Measurements from ENCODE around the gene GABRP.

The GABRP gene

DNA sequence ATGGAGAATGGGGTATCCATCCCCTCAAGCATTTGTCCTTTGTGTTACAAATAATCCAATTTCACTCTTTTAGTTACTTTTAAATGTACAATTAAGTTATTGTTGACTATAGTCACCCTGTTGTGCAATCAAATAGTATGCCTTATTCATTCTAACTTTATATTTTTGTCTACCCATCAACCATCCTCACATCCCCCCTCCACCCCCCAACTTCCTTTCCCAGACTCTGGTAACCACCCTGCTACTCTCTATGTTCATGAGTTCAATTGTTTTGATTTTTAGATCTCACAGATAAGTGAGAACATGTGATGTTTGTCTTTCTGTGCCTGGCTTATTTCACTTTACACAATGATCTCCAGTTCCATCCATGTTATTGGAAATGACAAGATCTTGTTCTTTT is 62.9 kb downstream of the GABRP start:
- DNase-seq (ENCODE audit: insufficient read length, low spot score) (no peak), FAIRE-seq (no peak)
- TF ChIP-seq POLR2A (IDR thresholded peaks at IDR 0.05; ENCODE audit: low read depth, low read length), result no peak

DNA sequence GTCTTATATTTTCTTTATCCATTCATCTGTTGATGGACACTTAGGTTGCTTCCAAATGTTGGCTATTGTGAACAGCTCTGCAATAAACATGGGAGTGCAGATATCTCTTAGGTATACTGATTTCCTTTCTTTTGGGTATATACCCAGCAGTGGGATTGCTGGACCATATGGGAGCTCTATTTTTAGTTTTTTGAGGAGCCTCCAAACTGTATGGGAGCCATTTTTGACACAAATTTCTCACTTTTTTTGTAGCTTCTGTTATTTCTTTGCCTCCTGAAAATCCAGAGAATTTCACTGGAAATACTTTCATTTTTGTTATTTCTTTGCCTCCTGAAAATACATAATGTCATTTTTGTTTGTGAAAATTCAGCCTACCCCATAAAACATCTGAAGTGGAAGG is 63.3 kb downstream of the GABRP start:
- no peak for TF ChIP-seq POLR2A (IDR thresholded peaks at IDR 0.05; ENCODE audit: low read depth, low read length)
- FAIRE-seq (no peak), DNase-seq (ENCODE audit: insufficient read length, low spot score) (no peak)

DNA sequence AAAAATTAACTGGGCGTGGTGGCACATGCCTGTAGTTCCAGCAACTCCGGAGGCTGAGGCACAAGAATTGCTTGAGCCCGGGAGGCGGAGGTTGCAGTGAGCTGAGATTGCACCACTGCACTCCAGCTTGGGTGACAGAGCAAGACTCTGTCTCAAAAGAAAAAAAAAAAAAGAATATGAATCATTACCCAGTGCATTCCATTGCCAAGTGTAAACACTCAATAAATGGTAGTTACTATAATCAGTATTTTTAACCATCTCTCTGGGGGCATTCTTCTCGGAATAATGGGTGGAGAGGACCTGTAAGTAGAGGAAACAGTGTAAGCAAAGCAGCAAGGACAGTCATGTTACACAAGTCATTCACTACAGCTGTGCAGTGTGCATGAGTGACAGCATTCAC is 64.5 kb downstream of the GABRP start:
- DNase-seq (ENCODE audit: insufficient read length, low spot score) (no peak), FAIRE-seq (no peak)
- TF ChIP-seq POLR2A (IDR thresholded peaks at IDR 0.05; ENCODE audit: low read depth, low read length), result no peak

DNA sequence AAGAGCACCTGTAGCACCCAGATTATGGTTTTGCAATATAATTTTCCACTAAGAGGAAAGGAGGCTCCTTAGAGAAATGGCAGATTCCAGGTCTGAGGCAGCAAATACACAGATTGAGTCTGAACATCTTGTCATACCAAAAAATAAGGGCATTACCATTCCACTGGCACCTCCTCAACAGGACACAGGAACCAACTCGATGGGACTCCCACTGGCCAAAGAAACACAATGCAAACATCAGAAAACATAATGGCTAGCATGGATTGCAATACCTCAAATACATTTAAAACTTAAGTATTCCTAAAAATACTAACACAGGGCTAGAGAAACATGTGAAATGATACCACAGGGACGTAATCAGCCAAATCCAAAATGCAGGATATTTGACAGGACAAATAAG is 65.8 kb downstream of the GABRP start:
- DNase-seq (ENCODE audit: insufficient read length, low spot score) (no peak), FAIRE-seq (no peak)

DNA sequence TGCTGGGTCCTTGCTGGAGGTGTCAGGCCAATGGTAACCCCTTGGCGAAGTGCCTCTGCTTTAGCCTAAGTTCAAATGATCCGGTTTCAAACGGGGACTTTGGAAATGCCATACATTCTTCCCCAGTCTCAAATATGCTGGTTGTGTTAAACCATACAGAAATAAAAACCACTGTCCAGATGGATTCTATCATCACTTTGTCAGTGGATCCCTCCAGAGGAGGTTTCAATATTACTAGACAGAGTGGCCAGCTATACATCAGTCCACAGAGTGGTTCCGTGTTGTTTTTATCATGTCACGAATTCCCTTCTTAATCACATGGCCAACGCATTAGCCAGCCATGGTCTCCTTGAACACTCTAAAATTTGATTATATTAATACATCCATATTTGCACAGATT is 71.0 kb downstream of the GABRP start:
- DNase-seq (ENCODE audit: insufficient read length, low spot score), result no peak
- no peak for TF ChIP-seq POLR2A (IDR thresholded peaks at IDR 0.05; ENCODE audit: low read depth, low read length)
- no peak for FAIRE-seq

More for the DNA sequence above, 65.8 kb downstream of the GABRP start:
- no peak for TF ChIP-seq POLR2A (IDR thresholded peaks at IDR 0.05; ENCODE audit: low read depth, low read length)

DNA sequence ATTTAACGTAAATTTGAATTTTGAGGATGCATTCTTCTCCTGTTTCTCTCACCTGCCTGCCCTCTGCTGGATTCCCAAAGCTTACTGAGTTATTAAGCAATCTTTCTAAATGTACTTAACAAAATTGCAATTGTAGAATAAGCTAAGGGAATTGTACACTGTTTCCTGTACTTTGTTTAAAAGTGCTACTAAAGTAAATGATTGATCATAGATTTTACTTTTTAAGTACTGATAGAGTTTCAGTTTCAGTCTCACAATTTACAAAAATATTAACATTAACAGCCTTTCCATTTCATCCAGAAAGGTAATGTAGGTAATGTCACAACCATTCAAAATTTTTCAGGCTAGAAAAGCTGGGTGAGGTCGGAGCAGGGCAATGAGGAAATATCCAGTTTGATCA is 73.5 kb downstream of the GABRP start:
- no peak for FAIRE-seq
- no peak for DNase-seq (ENCODE audit: insufficient read length, low spot score)
- no peak for TF ChIP-seq POLR2A (IDR thresholded peaks at IDR 0.05; ENCODE audit: low read depth, low read length)

DNA sequence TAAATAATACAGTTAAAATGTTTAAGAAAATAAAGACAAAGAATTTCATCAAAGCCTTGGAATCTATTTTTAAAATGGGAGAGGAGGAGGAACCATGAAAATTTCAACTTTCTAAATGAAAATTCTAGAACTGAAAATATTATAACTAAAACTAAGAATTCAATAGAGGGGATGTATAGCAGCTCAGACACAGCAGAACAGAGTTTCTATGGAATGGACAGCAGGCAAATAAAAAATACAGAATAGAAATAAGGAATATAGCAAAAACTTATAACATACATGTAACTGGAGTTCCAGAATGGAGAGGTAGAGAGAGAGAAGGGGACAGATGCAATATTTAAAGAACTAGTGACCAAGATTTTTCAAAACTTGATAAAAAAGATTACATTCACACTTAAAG is 76.9 kb downstream of the GABRP start:
- DNase-seq (ENCODE audit: insufficient read length, low spot score) (no peak), FAIRE-seq (no peak)
- TF ChIP-seq POLR2A (IDR thresholded peaks at IDR 0.05; ENCODE audit: low read depth, low read length), result no peak

DNA sequence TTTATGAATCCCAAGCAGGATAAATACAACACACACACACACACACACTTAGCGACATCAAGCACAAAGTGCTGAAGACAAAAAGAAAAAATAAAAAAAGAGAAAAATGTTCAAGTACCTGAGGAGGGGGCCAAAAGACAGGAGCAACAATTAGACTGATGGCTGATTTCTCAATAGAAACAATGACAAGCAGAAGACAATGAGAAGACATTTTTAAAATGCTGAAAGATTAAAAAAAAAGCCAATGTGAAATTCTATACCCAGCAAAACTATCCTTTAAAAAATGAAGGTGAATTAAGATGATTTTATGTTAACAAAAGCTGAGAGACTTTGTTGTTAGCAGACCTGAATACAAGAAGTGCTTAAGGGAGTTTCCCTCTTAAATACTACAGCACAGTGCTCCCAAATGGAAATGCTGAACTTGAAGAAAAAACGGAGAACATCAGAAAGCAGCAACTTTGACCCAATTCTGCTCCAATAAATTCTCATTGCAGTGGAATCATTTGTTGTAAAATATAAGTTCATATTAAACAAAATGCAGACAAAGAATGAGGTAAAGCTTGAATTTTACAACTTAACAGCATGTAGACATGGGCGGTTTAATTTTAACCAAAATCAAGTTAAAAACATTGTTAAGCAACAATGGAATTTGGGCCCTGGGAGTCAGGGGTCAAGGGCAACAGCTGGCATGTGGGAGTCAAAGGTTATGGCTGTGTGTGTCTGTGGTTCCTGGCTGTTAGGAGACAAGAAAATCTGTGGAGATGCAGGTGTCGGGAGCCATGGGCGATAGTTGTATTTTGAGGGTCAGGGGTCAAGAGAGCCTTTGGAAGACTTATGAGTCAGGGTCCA is 77.5 kb downstream of the GABRP start:
- FAIRE-seq (no peak), DNase-seq (ENCODE audit: insufficient read length, low spot score) (no peak)
- TF ChIP-seq POLR2A (IDR thresholded peaks at IDR 0.05; ENCODE audit: low read depth, low read length), result no peak

DNA sequence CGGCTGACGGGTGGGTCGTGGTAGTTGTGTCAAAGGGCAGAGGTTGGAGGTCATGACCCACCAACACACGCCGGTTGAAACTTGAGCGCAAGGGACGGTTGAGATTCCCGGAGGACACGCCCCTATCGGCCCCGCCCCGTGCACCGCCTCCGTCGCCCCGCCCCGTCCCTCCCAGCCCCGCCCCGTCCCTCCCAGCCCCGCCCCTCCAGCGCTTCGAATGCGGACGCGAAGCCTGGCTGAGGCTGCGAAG is 78.1 kb downstream of the GABRP start:
- no peak for FAIRE-seq
- no peak for DNase-seq (ENCODE audit: insufficient read length, low spot score)
- TF ChIP-seq POLR2A (IDR thresholded peaks at IDR 0.05; ENCODE audit: low read depth, low read length), result no peak

DNA sequence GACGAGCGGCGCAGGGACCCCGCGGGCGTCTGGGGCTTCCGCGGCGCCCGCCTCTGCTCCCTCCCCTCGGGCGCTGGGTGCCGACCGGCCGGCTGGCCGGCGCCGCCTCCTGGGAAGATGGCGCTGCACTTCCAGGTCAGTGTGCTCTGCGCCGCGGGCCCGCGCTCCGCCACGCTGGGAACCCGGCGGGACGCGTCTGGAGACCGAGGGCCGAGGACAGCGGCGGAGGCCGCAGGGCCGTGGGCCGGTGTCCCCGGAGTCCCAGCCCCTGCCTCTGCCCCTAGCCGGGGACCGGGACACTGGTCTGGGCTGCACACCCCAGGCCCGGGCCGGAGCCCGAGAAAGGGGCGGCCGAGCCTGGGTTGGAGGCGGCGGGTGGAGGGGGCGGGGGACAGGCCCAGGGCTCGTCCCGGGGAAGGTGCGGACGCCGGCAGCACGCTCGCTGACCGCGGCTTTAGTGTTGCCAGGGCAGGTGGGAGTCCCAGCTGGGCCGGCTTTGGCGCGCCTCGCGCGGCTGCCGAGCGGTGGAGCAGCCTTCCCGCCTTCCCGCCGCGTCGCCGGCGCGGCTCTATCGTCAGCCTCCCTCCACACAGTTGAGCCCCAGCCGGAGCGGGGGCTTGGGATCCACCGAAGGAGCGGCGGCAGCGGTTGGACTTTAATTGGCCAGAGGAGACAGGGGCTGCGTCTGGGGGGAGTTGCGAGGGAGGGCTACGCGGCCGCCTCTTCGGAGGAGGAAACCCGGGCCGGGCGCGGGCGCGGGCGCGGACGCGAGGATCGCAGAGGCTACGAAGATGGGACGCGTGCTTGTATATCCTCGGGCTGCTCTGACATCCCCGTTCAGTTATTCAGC is 78.6 kb downstream of the GABRP start, which contains the start of gene RANBP17:
Gene RANBP17, plus strand, starts transcription at position 102 of the 850 bp plus-strand sequence.
- no peak for TF ChIP-seq POLR2A (IDR thresholded peaks at IDR 0.05; ENCODE audit: low read depth, low read length)
- FAIRE-seq (no peak), DNase-seq (ENCODE audit: insufficient read length, low spot score) (no peak)

DNA sequence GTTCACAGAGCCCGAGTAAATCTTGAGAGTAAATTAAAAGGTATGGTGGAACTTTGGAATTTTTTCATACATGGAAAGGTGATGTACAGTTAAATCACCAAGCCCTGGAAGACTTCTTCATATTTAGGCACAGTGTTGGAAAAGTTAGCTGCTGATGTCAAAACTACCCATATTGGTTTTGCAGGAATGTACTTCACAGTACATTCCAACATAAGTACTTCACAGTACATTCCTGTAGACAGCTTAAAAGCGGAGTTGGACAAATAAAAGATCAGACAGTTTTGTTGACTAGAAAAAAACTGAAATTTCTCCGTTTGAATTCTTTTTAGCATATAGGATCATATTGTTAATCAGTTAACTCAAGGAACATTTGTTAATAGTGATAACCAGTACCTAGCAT is 80.1 kb downstream of the GABRP start:
- no peak for TF ChIP-seq POLR2A (IDR thresholded peaks at IDR 0.05; ENCODE audit: low read depth, low read length)
- FAIRE-seq (no peak), DNase-seq (ENCODE audit: insufficient read length, low spot score) (no peak)
